ENCODE measurements around the gene DLG1. TPM values are rescaled to one million over a fixed set of nuclear protein-coding genes. Genes with fewer than 3 reads are reported as not detected.

The DLG1 gene
- total and polyA plus RNA-seq, 7 donors = 16.1 to 57.6 (median 51.3) TPM

- WGBS, 3 donors = 59 to 75% (median 63%) methylated on average over 14 of the region's 14 CpGs
- Histone ChIP-seq H3K27me3 (ENCODE audit: insufficient read depth in 3 of 3, low read length in 2 of 3) (no peaks in the 10 kb centered on the region), H3K27ac (peak overlapping the region; percentile 85), H3K36me3 (ENCODE audit: insufficient read depth in 1 of 2, low read depth in 1 of 2) (no peaks in the 10 kb centered on the region), H3K4me1 (peaks cover 11% of the 10 kb centered on the region), H3K4me3 (no peak overlapping the region), H3K9me3 (no peaks in the 10 kb centered on the region)
- DNase-seq (peak in 1 of 2 donors; percentile 30), ATAC-seq (peak in 2 of 4 donors; percentile 13 to 26)
- intact Hi-C loops (cut with DNase I) = no loop called here
- no peak for TF ChIP-seq CTCF (IDR thresholded peaks at IDR 0.05)
Observed at GRCh38 chr3:196995646-196996355, 302.6 kb downstream of the DLG1 start.

- no peak overlapping the region for H3K4me3 ChIP-seq
- no peaks in the 10 kb centered on the region for H3K27me3 ChIP-seq (ENCODE audit: insufficient read depth in 3 of 3, low read length in 2 of 3)
- H3K27ac ChIP-seq = no peak overlapping the region
- 93 to 97% (median 94%) methylated on average over 19 of the region's 19 CpGs for WGBS, 3 donors
- no peak for TF ChIP-seq CTCF (IDR thresholded peaks at IDR 0.05)
- DNase-seq = no peak
- intact Hi-C loops (cut with DNase I) = no loop called here
- no peaks in the 10 kb centered on the region for H3K36me3 ChIP-seq (ENCODE audit: insufficient read depth in 1 of 2, low read depth in 1 of 2)
- H3K4me1 ChIP-seq = peaks cover 11% of the 10 kb centered on the region
- no peak for ATAC-seq
- no peaks in the 10 kb centered on the region for H3K9me3 ChIP-seq
Observed at GRCh38 chr3:196995027-196995426, 303.4 kb downstream of the DLG1 start.

- no peak overlapping the region for H3K27ac ChIP-seq
- no peak for DNase-seq
- TF ChIP-seq CTCF (IDR thresholded peaks at IDR 0.05) = no peak
- intact Hi-C loops (cut with DNase I) = no loop called here
- no peak for ATAC-seq
- H3K4me1 ChIP-seq = peaks cover 11% of the 10 kb centered on the region
- no peaks in the 10 kb centered on the region for H3K9me3 ChIP-seq
- WGBS, 3 donors = 72 to 77% (median 75%) methylated on average over 16 of the region's 16 CpGs
- H3K4me3 ChIP-seq = no peak overlapping the region
- no peaks in the 10 kb centered on the region for H3K36me3 ChIP-seq (ENCODE audit: insufficient read depth in 1 of 2, low read depth in 1 of 2)
- no peaks in the 10 kb centered on the region for H3K27me3 ChIP-seq (ENCODE audit: insufficient read depth in 3 of 3, low read length in 2 of 3)
Observed at GRCh38 chr3:196994056-196994455, 304.4 kb downstream of the DLG1 start.

Measured in psoas muscle (tissue), 8 donors.